ENCODE data around the gene NDUFA11.

NDUFA11 gene

DNA sequence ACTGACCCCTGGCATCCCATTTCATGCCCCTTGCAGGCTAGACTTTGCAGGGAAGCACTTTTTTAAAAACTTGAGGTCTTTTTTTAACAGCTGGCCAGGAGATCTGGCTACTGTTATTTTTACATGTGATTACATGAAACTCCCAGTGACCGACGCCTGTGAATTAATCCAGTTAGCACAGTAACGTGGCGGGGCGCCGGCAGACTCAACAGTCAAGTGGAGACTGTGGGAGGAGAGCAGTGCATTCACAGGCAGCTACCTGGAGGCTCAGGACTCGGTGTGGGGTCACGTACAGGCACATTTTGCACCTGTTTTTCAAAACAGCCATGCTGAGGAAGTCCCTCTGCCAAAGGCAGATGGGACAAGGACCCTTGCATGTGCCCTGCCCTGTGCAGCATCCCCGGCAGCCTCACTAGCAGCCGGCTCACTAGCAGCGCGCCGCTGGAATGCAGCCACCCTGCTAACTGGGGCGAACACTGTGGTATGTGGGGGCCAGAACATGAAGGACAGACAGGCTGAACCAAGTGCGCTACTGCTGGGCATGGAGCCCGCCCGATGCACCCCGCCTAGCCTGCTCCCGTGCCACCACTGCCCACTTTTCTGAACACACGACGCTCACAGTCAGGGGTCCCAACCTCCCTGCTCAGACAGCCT, 29.1 kb upstream of the NDUFA11 start:
- no peak for DNase-seq (ENCODE audit: low read depth)
- no peak overlapping the region for H3K4me3 ChIP-seq (ENCODE audit: low read length)
- TF ChIP-seq, protein P1, sequence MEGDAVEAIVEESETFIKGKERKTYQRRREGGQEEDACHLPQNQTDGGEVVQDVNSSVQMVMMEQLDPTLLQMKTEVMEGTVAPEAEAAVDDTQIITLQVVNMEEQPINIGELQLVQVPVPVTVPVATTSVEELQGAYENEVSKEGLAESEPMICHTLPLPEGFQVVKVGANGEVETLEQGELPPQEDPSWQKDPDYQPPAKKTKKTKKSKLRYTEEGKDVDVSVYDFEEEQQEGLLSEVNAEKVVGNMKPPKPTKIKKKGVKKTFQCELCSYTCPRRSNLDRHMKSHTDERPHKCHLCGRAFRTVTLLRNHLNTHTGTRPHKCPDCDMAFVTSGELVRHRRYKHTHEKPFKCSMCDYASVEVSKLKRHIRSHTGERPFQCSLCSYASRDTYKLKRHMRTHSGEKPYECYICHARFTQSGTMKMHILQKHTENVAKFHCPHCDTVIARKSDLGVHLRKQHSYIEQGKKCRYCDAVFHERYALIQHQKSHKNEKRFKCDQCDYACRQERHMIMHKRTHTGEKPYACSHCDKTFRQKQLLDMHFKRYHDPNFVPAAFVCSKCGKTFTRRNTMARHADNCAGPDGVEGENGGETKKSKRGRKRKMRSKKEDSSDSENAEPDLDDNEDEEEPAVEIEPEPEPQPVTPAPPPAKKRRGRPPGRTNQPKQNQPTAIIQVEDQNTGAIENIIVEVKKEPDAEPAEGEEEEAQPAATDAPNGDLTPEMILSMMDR (conservative IDR thresholded peaks at IDR 0.05; ENCODE audit: low read length) = no peak

DNA sequence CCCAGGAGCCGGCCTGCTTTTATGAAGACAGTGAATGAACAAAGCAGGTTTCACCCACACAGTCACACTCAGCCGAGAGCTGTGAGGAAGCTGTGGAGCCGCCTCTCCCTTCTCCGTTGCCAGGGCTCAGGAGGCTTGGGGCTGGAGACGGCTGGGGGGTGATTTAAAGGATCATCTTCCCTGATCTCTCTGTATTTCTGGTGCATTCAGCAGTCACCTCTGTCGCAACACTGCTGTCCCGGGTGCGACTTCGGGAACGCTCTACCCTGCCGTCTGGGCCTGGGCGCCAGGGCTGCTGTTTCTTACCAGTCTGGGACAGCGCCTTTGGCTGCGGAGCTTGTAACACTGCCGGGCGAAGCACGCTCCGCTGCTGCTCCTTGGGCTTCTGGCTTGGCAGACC, 28.6 kb upstream of the NDUFA11 start:
- no peak overlapping the region for H3K4me3 ChIP-seq (ENCODE audit: low read length)
- TF ChIP-seq, protein P1 (conservative IDR thresholded peaks at IDR 0.05; ENCODE audit: low read length) = no peak
- no peak for DNase-seq (ENCODE audit: low read depth)

DNA sequence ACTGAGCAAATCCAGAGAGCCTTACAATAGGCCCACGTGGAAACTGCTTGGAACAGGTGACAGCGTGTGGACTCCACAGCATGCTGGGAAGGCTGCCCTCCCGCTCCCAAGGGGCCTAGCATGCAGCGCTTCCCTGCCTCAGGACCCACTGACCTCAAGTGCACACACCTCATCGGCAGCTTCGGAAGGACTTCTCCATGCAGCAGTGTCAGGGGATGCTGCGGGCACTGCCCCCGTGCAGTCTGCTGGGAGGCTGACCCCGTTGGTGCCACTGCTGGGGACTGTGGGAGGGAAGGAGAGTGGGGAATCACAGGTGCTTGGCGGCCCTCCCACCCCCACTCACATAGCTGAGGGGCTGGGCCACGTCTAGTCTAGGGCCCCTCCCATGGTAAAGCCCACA, 27.7 kb upstream of the NDUFA11 start:
- no peak for DNase-seq (ENCODE audit: low read depth)
- TF ChIP-seq, protein P1 (conservative IDR thresholded peaks at IDR 0.05; ENCODE audit: low read length) = no peak

DNA sequence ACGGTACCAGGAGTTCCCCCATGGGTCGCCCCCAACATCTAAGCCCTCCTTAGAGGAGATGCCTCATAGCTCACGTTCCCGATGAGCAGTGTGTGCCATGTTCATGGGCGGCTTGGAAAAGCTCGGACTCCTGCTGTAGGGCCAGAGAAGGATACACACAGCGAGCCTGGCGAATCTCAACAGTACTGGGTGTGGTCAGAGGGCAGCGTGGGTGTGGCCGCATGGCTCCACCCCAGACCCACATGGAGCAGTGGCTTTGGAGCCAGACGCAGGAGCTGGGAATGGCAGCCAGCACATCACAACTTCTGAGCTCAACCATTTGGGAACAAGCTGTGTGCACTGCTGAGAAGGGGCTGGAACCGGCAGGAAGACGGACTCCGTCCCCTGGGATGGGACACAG, 26.0 kb upstream of the NDUFA11 start:
- TF ChIP-seq, protein P1 (conservative IDR thresholded peaks at IDR 0.05; ENCODE audit: low read length) = no peak
- H3K4me3 ChIP-seq (ENCODE audit: low read length) = no peak overlapping the region
- no peak for DNase-seq (ENCODE audit: low read depth)

More for the DNA sequence above, 27.7 kb upstream of the NDUFA11 start:
- no peak overlapping the region for H3K4me3 ChIP-seq (ENCODE audit: low read length)

DNA sequence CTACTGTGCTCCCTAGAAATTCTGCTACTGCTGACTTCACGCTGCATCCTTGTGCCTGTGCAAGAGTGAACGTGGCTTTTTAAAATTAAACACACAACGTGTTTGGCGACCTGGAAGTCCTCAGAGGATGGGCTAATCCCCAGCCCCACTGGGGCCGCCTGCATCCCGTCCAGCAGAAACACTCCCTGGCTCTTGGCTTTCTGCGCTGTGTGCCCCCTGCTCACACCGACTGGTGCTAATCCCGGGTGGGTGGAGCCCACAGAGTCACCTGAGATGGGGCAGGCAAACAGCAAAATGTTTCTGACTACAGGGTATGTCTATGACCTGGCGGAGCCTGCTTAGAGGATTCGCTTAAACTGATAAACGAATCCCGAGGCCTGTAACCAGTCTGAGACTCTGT, 25.6 kb upstream of the NDUFA11 start:
- TF ChIP-seq, protein P1 (conservative IDR thresholded peaks at IDR 0.05; ENCODE audit: low read length) = no peak
- DNase-seq (ENCODE audit: low read depth) = no peak

DNA sequence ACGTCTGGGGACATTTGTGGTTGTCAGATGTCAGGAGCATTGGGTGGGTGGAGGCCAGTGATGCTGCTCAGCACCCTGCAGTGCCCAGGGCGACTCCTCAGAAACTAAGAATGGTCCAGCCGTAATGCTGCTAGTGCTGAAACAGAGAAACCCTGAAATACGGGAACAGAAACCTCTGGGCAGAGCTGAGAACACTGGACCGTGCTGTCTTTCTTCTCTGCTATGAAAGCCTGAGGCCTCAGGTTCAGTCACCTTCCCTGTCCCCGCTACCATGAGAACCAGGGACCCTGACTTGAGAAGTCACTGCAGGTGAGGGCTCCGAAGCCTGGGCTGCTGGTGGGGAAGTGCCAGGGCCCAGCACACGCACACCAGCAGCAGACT, 23.8 kb upstream of the NDUFA11 start:
- TF ChIP-seq, protein P1 (conservative IDR thresholded peaks at IDR 0.05; ENCODE audit: low read length) = no peak
- DNase-seq (ENCODE audit: low read depth) = no peak
- no peak overlapping the region for H3K4me3 ChIP-seq (ENCODE audit: low read length)

More for the DNA sequence above, 25.6 kb upstream of the NDUFA11 start:
- no peak overlapping the region for H3K4me3 ChIP-seq (ENCODE audit: low read length)

DNA sequence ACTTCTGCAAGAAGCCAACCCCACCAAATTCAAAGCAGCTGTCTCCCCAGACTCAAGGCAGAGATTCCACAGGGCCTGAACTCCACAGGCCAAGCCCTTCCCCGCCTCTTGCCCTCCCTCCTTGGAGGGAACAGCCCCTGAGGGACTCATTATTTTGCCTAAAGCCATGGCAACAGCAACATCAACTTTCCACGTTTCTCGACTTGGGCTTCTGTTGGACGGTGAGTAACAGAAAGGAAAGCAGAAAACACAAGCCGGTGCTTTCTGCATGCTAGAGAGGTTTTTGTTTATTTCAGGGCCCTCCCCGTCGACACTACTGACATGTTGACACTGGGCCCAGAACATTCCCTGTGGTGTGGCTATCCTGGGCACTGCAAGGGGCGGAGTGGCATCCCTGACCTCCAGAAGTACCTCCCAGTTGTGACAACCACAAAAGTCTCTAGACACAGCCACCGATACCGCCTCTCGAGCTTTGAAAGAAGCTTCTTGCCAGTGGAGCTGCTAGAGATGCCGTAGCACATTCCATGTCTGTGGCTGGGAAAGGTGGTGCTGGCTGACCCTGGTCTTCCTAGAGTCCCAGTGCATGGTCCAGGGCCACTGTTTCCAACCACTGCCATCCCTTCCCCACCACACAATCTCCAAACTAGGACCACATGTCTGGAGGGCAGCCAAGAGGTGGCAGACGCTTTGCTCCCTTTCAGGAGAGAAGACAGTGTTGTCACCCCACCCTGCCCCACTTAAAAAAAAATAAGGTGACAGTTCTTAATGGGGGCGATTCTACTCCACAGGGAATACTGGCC, 23.3 kb upstream of the NDUFA11 start:
- DNase-seq (ENCODE audit: low read depth) = peak; percentile 97
- peak overlapping the region; percentile 26; the same call in 1 of the 2 replicates for H3K4me3 ChIP-seq (ENCODE audit: low read length)
- TF ChIP-seq, protein P1 (conservative IDR thresholded peaks at IDR 0.05; ENCODE audit: low read length) = no peak

All from AG10803 (cell line).